OCI-LY7 (cell line): ENCODE data around the gene MYBPC3.

Source experiments
- CTCF ChIP-seq: fragments of 200-600 bp; sonication (generic); conservative IDR thresholded peaks from 2 replicates; pipeline ENCODE4 v1.5.1; 2014; ENCODE audit warnings: mild to moderate bottlenecking, antibody characterized with exemption, low read length, moderate library complexity, mixed read lengths
- EZH2phosphoT487 ChIP-seq: fragments of 200-600 bp; sonication (generic); IDR thresholded peaks from 2 replicates; pipeline ENCODE4 v1.6.1; 2018; ENCODE audit warnings: low read depth, borderline replicate concordance, mild to moderate bottlenecking, mixed run types, antibody characterized with exemption, low read length, moderate library complexity, mixed read lengths

GRCh38 chr11:47347137-47347536 is 5.4 kb downstream of the MYBPC3 start:
- no peak for TF ChIP-seq CTCF
- TF ChIP-seq EZH2phosphoT487 = no peak
